Measurements from ENCODE around the gene WWOX.

Gene WWOX

GRCh38 chr16:78607022-78607421 lies 507.6 kb downstream of the WWOX start:
- no peak for DNase-seq (ENCODE audit: low read depth, low spot score)
- ChIA-PET CTCF (no interaction called here), POLR2A (no interaction called here)
- no peak overlapping the region for H3K4me3 ChIP-seq (ENCODE audit: low read depth, low read length)
- no peak for TF ChIP-seq CTCF (IDR thresholded peaks at IDR 0.05; ENCODE audit: insufficient read depth, low read length, missing control alignments)

- ChIA-PET POLR2A (no interaction called here), CTCF (no interaction called here)
Measured at GRCh38 chr16:78607465-78607864, 508.0 kb downstream of the WWOX start.

DNA sequence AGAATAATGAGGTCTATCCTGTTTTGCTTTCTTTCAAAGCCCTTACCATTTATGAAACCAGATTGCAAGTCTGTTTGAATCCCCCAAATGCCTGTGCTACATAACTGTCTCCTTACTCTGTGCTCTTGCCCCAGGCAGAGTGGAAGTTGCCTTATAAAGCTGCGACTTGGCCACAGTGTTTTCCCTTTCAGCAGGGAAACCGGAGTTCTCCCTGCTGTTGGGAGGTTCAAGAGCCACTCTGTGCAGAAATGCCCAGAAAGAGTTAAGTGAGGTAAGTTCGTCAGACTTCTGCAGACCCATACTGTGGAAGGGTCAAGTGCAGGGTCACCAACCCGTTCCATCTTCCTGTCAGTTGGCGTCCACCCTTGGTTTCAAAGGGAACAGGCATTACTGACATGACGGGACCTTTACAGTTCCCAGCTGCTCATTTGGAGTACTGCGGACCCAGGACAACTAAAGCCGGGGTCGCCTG lies 508.9 kb downstream of the WWOX start:
- no peak for DNase-seq (ENCODE audit: low read depth, low spot score)
- H3K4me3 ChIP-seq (ENCODE audit: low read depth, low read length) = no peak overlapping the region
- TF ChIP-seq CTCF (IDR thresholded peaks at IDR 0.05; ENCODE audit: insufficient read depth, low read length, missing control alignments) = no peak
- ChIA-PET POLR2A (no interaction called here), CTCF (no interaction called here)

More at GRCh38 chr16:78607465-78607864, 508.0 kb downstream of the WWOX start:
- no peak for DNase-seq (ENCODE audit: low read depth, low spot score)
- TF ChIP-seq CTCF (IDR thresholded peaks at IDR 0.05; ENCODE audit: insufficient read depth, low read length, missing control alignments) = no peak
- H3K4me3 ChIP-seq (ENCODE audit: low read depth, low read length) = no peak overlapping the region

DNA sequence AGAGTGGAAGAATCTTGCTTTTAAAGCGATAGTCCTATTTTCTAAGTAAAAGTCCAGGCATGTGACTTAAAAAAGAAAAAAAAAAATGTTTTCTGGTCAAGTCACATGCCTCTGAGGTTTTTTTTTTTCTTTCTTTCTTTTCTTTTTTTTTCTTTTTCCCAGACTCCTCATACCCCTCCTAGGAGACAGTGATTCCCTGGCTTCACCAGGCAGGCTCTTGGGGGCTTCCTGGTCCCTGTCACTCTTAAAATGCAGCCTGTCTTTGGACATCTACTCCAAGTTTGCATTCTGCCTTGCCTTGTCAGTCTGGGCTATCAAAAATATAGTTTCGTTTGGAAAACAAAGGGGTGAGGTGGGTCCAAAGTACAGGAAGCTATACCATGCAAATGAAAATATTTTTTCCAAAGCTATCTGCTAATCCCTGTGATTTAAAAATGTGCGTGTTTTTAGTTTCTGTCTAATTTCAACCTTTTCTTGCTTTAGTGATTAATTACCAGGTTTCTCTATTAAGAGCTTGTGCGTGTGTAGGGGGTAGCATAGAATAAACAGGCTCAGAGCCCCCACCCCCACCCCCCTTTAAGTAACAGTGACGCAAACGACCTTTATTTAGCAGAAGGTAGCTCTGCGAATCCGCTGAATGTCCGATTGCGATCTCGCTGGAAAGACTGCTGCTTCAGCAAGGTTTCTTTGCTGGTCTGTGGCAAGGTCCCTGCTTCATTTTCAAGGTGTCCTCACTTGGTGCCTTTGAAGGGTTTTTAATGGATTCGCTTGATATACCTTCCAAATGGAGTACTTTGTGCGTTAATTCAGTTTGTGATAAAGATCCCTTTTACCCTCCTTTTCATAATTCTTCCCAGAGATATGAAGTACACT lies 510.2 kb downstream of the WWOX start:
- ChIA-PET CTCF (no interaction called here), POLR2A (no interaction called here)
- no peak for DNase-seq (ENCODE audit: low read depth, low spot score)
- no peak overlapping the region for H3K4me3 ChIP-seq (ENCODE audit: low read depth, low read length)
- TF ChIP-seq CTCF (IDR thresholded peaks at IDR 0.05; ENCODE audit: insufficient read depth, low read length, missing control alignments) = no peak

- POLR2A ChIA-PET = no interaction called here
- TF ChIP-seq CTCF (IDR thresholded peaks at IDR 0.05; ENCODE audit: insufficient read depth, low read length, missing control alignments) = no peak
- CTCF ChIA-PET = no interaction called here
- no peak overlapping the region for H3K4me3 ChIP-seq (ENCODE audit: low read depth, low read length)
- DNase-seq (ENCODE audit: low read depth, low spot score) = no peak
Measured at GRCh38 chr16:78611318-78611717, 511.9 kb downstream of the WWOX start.

GRCh38 chr16:78619811-78620210 lies 520.4 kb downstream of the WWOX start:
- CTCF ChIA-PET = no interaction called here
- H3K4me3 ChIP-seq (ENCODE audit: low read depth, low read length) = no peak overlapping the region
- TF ChIP-seq CTCF (IDR thresholded peaks at IDR 0.05; ENCODE audit: insufficient read depth, low read length, missing control alignments) = no peak
- no peak for DNase-seq (ENCODE audit: low read depth, low spot score)
- POLR2A ChIA-PET = no interaction called here

Measured in AG04449 (cell line).